Lower leg skin (tissue), 3 donors: ENCODE data around the gene SEL1L3.

ENCODE experiments used
- POLR2A ChIP-seq, 2 donors: fragments of 450-650 bp; IDR thresholded peaks; one replicate each; pipeline ENCODE4 v1.6.1; 2016 to 2017; ENCODE audit warnings: antibody characterized with exemption in 2 of 2, mild to moderate bottlenecking in 1 of 2, moderate library complexity in 1 of 2
- TF ChIP-seq, protein P1 (sequence below), 3 donors: fragments of 450-650 bp; IDR thresholded peaks; one replicate each; pipeline ENCODE4 v1.5.1; 2016; ENCODE audit warnings: antibody characterized with exemption in 3 of 3, mild to moderate bottlenecking in 3 of 3, moderate library complexity in 2 of 3

DNA sequence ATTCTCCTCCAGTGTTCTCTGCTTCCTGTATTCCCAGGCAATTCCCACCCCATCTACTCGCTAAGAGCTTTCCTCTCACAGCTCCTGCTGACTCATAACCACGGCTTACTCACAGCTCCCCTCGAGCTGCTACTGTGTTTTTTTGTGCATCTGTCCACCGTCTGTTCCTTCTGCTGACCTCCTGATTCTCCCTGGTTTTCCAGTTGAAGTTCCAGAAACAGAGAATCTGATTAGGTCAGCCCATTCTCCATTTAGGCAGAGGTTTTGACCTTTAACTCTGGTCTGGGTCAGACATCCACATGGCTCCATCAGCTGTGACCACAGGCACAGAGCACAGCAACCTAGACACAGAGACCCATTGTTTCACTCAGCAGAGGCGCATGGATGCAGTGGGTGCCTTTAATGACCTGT lies 45.7 kb upstream of the SEL1L3 start:
- TF ChIP-seq POLR2A (IDR thresholded peaks at IDR 0.05), result no peak
- TF ChIP-seq, protein P1, sequence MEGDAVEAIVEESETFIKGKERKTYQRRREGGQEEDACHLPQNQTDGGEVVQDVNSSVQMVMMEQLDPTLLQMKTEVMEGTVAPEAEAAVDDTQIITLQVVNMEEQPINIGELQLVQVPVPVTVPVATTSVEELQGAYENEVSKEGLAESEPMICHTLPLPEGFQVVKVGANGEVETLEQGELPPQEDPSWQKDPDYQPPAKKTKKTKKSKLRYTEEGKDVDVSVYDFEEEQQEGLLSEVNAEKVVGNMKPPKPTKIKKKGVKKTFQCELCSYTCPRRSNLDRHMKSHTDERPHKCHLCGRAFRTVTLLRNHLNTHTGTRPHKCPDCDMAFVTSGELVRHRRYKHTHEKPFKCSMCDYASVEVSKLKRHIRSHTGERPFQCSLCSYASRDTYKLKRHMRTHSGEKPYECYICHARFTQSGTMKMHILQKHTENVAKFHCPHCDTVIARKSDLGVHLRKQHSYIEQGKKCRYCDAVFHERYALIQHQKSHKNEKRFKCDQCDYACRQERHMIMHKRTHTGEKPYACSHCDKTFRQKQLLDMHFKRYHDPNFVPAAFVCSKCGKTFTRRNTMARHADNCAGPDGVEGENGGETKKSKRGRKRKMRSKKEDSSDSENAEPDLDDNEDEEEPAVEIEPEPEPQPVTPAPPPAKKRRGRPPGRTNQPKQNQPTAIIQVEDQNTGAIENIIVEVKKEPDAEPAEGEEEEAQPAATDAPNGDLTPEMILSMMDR (IDR thresholded peaks at IDR 0.05), result no peak
